GM20431 (cell line): ENCODE measurements around the gene RUVBL1.

ENCODE experiments used
- in situ Hi-C: fragments of 300-500 bp; cut with MseI, MboI; formaldehyde crosslinking; loops from one replicate; pipeline ENCODE4 v1.15.0; 2020; ENCODE audit warnings: low sequenced_read_pairs; ENCODE audit not compliant: unreplicated experiment

The RUVBL1 gene

GRCh38 chr3:128071771-128072453, 51.7 kb downstream of the RUVBL1 start:
- in situ Hi-C loops: no loop called here

- in situ Hi-C loops: no loop called here
Measured at GRCh38 chr3:128070898-128071591, 52.6 kb downstream of the RUVBL1 start.

- in situ Hi-C loops: no loop called here
Measured at GRCh38 chr3:128069271-128069670, 54.3 kb downstream of the RUVBL1 start.

- in situ Hi-C loops: no loop called here
Measured at GRCh38 chr3:128068156-128068620, 55.4 kb downstream of the RUVBL1 start.

GRCh38 chr3:128067489-128067888, 56.1 kb downstream of the RUVBL1 start:
- in situ Hi-C loops: no loop called here

GRCh38 chr3:128066676-128067075, 56.9 kb downstream of the RUVBL1 start:
- in situ Hi-C loops: no loop called here

GRCh38 chr3:128066114-128066513, 57.5 kb downstream of the RUVBL1 start:
- in situ Hi-C loops: no loop called here

- in situ Hi-C loops: no loop called here
Measured at GRCh38 chr3:128064962-128065361, 58.6 kb downstream of the RUVBL1 start.

GRCh38 chr3:128063865-128064264, 59.7 kb downstream of the RUVBL1 start:
- in situ Hi-C loops: no loop called here

- in situ Hi-C loops: no loop called here
Measured at GRCh38 chr3:128062033-128062745, 61.4 kb downstream of the RUVBL1 start.

- in situ Hi-C loops: no loop called here
Measured at GRCh38 chr3:128060473-128061381, 62.9 kb downstream of the RUVBL1 start.

GRCh38 chr3:128056258-128056657, 67.4 kb downstream of the RUVBL1 start:
- in situ Hi-C loops: no loop called here

GRCh38 chr3:128054367-128054766, 69.2 kb downstream of the RUVBL1 start:
- in situ Hi-C loops: no loop called here

- in situ Hi-C loops: no loop called here
Measured at GRCh38 chr3:128053614-128054013, 70.0 kb downstream of the RUVBL1 start.

- in situ Hi-C loops: no loop called here
Measured at GRCh38 chr3:128052595-128053351, 70.8 kb downstream of the RUVBL1 start.

- in situ Hi-C loops: no loop called here
Measured at GRCh38 chr3:128051837-128052594, 71.6 kb downstream of the RUVBL1 start, which contains the start of gene SEC61A1. Gene SEC61A1, plus strand, starts transcription at chr3:128052437. Its CDS starts 116 bp downstream, at chr3:128052553.

GRCh38 chr3:128051459-128051836, 72.2 kb downstream of the RUVBL1 start:
- in situ Hi-C loops: no loop called here

- in situ Hi-C loops: no loop called here
Measured at GRCh38 chr3:128050597-128050996, 73.0 kb downstream of the RUVBL1 start.

GRCh38 chr3:128041344-128041743, 82.3 kb downstream of the RUVBL1 start:
- in situ Hi-C loops: no loop called here
